ENCODE measurements around the gene MIB2.
"Not testable (repeated sequence)": the region's sequence is repeated elsewhere in the genome, so short reads cannot be mapped to it uniquely, and the experiment has no call there.

The MIB2 gene

DNA sequence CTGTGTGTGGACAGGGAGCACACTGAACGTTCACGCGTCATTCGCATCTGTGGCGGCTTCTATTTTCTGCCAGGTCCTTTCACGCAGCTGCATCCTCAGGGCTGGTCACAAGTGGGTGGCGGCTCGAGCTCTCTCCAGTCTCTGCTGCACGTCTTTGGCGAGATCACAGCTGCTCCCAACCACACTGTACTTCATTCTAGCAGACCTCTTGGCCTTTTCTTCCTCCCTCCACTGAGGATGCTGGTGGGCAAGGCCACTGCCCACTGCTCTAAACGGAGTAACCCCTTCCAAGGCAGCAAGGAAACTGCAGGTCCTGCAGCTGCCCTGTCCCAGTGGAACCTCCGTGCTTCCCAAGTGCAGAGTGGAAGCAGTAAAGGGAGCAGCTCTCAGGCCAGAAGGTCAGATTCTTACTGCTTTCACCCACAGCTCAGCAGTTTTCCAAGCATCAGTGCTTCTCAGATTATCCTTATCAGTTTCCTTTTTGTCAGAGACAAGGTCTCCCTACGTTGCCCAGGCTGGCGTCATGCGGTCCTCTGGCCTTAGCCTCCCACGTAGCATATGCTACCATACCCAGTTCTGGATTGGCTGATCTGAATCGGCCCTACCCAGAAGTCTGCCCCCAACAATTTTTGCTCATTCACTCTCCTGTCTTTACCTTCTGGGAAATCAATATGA lies 32.4 kb downstream of the MIB2 start:
- in situ Hi-C loops (cut with MboI; ENCODE audit: low sequenced_read_pairs, unreplicated experiment); DNase-seq (ENCODE audit: low spot score): not testable (repeated sequence)

- in situ Hi-C loops (cut with MboI; ENCODE audit: low sequenced_read_pairs, unreplicated experiment); DNase-seq (ENCODE audit: low spot score): not testable (repeated sequence)
Observed at GRCh38 chr1:1648265-1648664, 33.0 kb downstream of the MIB2 start.

GRCh38 chr1:1658583-1659549 lies 43.6 kb downstream of the MIB2 start, which contains the start of gene CDK11B:
CDK11B (minus strand) TSS chr1:1659004; CDS start chr1:1657485, 1,519 bp downstream.
- in situ Hi-C loops (cut with MboI; ENCODE audit: low sequenced_read_pairs, unreplicated experiment), result not testable (repeated sequence)
- peak; percentile 97 for DNase-seq (ENCODE audit: low spot score)

DNA sequence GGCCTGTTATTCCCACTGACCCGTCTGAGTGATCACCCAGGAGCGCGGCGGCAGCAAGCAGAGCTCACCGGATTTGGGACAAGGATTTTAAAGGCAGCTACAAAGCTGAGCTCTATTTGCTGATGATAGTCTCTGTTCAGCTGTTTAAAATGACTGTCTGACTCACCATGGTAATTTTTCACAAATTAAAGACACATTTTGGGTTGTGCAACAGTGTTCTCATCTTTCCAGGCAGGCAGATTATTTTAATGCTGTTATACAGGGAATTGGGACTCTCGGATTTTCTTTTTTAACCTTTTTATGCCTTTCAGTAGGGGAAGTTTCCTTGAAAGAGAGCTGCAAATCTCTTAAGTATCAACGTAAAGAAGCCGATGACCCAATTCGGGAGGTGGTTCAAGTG lies 47.1 kb downstream of the MIB2 start:
- in situ Hi-C loops (cut with MboI; ENCODE audit: low sequenced_read_pairs, unreplicated experiment); DNase-seq (ENCODE audit: low spot score): not testable (repeated sequence)

DNA sequence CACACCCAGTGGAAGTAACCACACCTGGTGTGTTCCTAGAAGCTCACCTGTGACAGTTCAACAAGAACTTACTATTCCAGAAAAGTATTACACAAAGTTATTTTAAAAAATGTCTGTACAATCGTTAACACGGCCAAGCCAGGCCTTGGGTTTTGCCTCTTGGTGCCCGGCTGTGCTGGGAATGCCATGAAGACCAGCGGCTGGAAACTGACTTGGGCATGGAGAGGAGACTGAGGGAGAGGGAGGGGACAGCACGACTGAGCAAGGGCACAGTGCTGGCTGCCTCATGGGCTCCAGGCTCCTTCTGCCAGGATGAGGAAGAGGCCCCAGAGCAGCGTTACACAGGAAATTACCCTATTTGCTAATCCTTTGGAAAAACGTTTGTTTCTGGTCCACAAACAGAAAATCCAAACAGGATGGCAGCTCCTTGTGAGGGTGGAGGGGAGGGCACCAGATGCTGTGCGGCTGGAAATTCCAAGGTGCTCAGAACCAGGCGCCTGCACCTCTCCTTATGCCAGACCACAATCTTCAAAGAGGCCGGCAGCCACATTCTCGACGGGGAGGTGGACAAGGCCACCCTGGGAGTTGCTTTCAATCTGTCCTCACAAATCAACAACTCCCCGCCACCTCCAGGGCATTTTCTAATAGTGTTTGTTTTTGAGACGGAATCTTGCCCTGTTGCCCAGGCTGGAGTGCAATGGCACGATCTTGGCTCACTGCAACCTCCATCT lies 47.7 kb downstream of the MIB2 start:
- DNase-seq (ENCODE audit: low spot score); in situ Hi-C loops (cut with MboI; ENCODE audit: low sequenced_read_pairs, unreplicated experiment): not testable (repeated sequence)

GRCh38 chr1:1664318-1664717 lies 49.0 kb downstream of the MIB2 start:
- DNase-seq (ENCODE audit: low spot score); in situ Hi-C loops (cut with MboI; ENCODE audit: low sequenced_read_pairs, unreplicated experiment): not testable (repeated sequence)

- in situ Hi-C loops (cut with MboI; ENCODE audit: low sequenced_read_pairs, unreplicated experiment), result no loop called here
- peak; percentile 9 for DNase-seq (ENCODE audit: low spot score)
- no peak for TF ChIP-seq CTCF (IDR thresholded peaks at IDR 0.05; ENCODE audit: borderline replicate concordance, control extremely low read depth, extremely low read depth, insufficient read depth, missing control alignments)
Observed at GRCh38 chr1:1664941-1665814, 49.9 kb downstream of the MIB2 start.

DNA sequence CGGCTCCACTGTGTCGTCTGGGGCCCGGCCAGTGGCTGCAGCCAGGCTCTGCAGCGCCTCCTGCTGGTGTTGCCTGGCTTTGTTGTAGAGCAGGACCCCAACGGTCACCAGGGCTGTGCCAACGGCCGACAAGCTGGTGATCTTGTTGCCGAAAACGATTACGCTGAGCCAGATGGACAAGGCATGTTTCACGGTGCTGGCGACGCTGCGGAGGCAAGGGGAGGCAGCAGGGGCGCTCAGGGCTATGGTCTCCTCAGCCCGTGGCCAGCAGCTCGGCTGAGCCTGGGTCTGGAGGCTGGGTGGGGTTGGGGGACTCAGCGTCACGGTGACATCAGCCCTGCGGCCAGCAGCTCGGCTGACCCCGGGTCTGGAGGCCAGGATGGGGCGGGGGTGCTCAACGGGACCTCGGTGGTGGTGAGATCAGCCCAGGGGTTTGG lies 50.5 kb downstream of the MIB2 start:
- peak; percentile 41 for DNase-seq (ENCODE audit: low spot score)
- in situ Hi-C loops (cut with MboI; ENCODE audit: low sequenced_read_pairs, unreplicated experiment), result no loop called here
- peak; percentile 28 for TF ChIP-seq CTCF (IDR thresholded peaks at IDR 0.05; ENCODE audit: borderline replicate concordance, control extremely low read depth, extremely low read depth, insufficient read depth, missing control alignments)

DNA sequence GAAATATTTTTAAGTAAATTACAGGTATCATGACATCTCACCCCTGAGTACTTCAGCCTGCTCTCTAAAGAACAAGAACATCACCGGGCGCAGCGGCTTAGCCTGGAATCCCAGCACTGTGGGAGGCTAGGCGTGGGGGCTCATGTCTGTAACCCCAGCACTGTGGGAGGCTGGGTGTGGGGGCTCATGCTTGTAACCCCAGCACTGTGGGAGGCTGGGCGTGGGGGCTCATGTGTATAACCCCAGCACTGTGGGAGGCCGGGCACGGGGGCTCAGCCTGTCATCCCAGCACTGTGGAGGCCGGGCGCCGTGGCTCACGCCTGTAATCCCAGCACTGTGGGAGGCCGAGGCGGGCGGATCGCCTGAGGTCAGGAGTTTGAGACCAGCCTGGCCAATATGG lies 51.2 kb downstream of the MIB2 start:
- DNase-seq (ENCODE audit: low spot score), result no peak
- no peak for TF ChIP-seq CTCF (IDR thresholded peaks at IDR 0.05; ENCODE audit: borderline replicate concordance, control extremely low read depth, extremely low read depth, insufficient read depth, missing control alignments)
- in situ Hi-C loops (cut with MboI; ENCODE audit: low sequenced_read_pairs, unreplicated experiment), result no loop called here
